Jurkat, Clone E6-1 (cell line): ENCODE measurements around the gene PIWIL4.

Experiments used
- DNase-seq: peaks from one replicate; pipeline ENCODE4 v3.0.0-alpha.2; 2011; ENCODE audit warnings: low read depth, low spot score
- H3K4me3 ChIP-seq: 2 replicates; pipeline ENCODE4 v1.5.1; 2011; ENCODE audit warnings: mild to moderate bottlenecking, low read length, control low read depth, moderate library complexity

Gene PIWIL4

DNA sequence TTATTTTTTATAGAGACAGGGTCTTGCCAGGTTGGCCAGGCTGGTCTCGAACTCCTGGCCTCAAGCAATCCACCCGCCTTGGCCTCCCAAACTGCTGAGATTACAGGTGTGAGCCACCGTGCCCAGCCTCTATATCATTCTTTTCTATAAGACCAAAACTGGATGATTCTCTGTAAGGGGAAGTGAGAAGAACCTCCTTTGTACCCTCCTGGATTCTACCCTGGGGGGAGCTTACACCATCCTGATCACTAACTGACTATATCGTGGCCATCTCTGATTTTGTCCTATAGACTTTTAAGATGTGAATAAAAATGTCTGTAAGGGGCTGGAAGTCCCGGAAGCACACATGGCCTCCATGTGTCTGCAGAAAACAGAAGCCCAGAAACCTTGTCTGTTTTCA is 9.1 kb downstream of the PIWIL4 start:
- DNase-seq, result no peak
- H3K4me3 ChIP-seq, result no peak overlapping the region

DNA sequence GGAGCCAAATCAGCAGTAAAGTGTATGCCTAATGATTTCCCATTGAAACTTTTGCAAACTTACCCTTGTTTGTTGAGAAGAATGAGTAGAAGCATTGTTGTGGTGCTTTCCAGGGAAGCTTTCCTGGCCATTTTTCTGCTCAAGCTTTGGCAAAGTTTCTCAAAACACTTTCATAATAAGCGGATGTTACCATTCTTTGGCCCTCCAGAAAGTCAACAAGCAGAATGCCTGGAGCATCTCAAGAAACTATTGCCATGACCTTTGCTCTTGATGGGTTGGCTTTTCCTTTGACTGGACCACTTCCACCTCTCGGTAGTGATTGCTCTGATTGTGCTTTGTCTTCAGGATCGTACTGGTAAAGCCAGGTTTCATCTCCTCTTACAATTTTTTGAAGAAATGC is 10.7 kb downstream of the PIWIL4 start:
- DNase-seq, result no peak
- no peak overlapping the region for H3K4me3 ChIP-seq

- no peak for DNase-seq
- H3K4me3 ChIP-seq, result no peak overlapping the region
Measured at GRCh38 chr11:94581926-94582325, 14.8 kb downstream of the PIWIL4 start.

GRCh38 chr11:94583213-94583865 is 16.2 kb downstream of the PIWIL4 start:
- no peak overlapping the region for H3K4me3 ChIP-seq
- DNase-seq, result no peak

- DNase-seq, result no peak
- H3K4me3 ChIP-seq, result no peak overlapping the region
Measured at GRCh38 chr11:94583866-94584500, 16.8 kb downstream of the PIWIL4 start.

- DNase-seq, result no peak
- H3K4me3 ChIP-seq, result no peak overlapping the region
Measured at GRCh38 chr11:94584978-94585377, 17.8 kb downstream of the PIWIL4 start.

DNA sequence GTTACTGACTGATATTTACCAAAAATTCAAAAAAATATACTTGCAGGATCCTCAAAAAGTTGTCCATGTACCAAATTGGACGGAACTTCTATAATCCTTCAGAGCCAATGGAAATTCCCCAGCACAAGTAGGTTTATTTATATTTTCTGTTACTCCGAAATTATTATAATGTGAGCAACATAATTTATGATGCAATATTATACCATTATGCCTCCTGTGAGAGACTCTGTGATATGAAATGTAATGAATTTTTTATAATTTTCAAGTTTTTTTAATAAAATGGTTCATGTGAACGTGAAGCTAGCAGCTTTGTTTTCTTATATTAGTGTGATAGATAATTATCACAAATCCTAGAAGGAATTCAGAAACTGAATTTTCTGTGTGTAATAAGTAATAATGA is 18.2 kb downstream of the PIWIL4 start:
- H3K4me3 ChIP-seq, result no peak overlapping the region
- no peak for DNase-seq

DNA sequence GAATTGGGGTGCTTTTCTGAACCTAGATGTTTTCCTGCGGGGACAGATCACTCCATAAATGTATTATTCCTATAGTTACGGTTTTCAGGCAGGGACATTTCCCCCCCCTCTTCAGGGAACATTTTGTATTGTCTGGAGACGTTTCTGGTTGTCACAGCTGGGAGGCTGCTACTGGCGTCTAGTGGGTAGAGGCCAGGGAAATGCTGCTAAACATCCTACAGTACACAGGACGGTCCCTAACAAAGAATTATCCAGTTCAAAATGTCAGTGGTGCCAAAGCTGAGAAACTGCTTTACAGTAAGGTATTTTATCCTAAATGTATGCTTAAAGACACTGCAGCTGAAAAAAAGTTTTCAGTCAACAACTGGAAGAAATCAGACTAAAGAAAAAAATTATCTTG is 19.4 kb downstream of the PIWIL4 start:
- no peak for DNase-seq
- no peak overlapping the region for H3K4me3 ChIP-seq

- H3K4me3 ChIP-seq, result no peak overlapping the region
- DNase-seq, result no peak
Measured at GRCh38 chr11:94586978-94587377, 19.8 kb downstream of the PIWIL4 start.

DNA sequence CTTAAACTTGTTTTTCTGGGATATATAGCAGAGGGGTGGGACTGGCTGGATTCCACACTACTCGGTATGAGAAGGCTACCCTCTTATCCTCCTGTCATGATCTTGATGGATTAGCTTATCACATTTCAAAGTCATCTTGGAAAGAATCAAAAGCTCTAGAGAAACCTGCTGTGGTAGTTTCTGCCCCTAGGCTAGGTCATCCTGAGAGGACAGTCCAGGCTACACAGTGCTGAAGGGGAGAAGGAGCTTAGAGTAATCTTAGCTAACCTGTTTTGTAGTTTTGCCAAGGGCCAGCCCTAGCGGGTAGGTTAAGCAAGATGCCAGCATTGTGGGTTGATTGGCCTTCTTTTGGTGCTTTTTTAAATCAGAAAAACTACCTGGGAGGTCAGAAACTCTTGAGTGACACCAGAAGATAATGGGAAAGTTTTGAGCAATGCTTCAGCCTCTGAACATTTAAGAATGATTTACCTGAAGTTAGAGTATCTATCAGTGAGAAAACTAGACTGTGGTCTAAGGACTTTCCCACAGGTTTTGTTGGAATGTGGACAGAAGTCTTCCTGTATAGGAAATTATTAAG is 21.3 kb downstream of the PIWIL4 start:
- no peak for DNase-seq
- H3K4me3 ChIP-seq, result no peak overlapping the region

DNA sequence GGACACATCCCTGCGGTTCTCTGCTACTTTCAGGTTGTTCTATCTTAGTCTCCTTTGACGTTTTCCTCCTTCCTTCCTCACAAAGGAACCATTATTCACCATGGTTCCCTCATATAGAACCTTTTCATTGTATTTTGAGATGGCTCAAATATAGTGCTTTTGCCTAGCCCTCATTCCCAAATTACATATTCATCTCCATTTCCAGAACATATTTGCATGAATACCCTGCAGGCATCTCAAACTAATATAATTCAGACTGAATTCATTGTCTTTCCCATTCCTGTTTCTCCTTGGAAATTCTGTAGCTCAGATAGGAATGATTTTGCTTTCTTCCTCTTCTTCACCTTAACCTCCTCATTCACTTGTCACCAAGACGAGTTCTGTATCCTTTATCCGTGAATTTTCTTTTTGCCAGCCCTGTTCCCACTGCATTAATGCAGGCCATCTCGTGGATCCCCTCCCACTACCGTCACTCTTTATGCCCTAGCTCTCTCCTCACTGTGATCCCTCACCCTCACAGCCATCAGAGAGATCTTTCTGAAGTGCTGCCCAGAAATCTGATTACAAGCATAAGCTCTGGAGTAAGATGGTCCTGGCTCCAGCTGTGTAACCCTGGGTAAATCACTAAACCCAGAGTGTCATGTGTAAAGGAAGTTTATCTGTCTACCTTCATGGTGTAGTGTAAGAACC is 23.3 kb downstream of the PIWIL4 start:
- DNase-seq, result no peak
- no peak overlapping the region for H3K4me3 ChIP-seq

- no peak for DNase-seq
- H3K4me3 ChIP-seq, result no peak overlapping the region
Measured at GRCh38 chr11:94593030-94593429, 25.9 kb downstream of the PIWIL4 start.

DNA sequence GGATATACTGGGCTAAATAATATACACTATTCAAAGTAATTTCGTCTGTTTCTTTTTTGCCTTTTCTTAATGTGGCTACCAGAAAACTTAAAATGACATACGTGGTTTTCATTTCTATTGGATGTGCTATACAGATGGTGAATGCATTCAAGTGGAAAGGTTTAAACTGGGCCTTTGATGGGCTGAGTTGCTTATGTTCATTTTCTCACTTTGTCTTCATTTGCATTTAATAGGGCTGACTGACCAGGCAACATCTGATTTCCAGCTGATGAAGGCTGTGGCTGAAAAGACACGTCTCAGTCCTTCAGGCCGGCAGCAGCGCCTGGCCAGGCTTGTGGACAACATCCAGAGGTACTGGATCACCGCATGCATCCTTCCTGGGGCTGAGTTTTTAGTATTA is 27.9 kb downstream of the PIWIL4 start:
- no peak for DNase-seq
- no peak overlapping the region for H3K4me3 ChIP-seq

GRCh38 chr11:94597896-94598295 is 30.7 kb downstream of the PIWIL4 start:
- DNase-seq, result no peak

GRCh38 chr11:94599510-94599909 is 32.3 kb downstream of the PIWIL4 start:
- H3K4me3 ChIP-seq, result no peak overlapping the region
- DNase-seq, result no peak

More at GRCh38 chr11:94597896-94598295, 30.7 kb downstream of the PIWIL4 start:
- H3K4me3 ChIP-seq, result no peak overlapping the region

DNA sequence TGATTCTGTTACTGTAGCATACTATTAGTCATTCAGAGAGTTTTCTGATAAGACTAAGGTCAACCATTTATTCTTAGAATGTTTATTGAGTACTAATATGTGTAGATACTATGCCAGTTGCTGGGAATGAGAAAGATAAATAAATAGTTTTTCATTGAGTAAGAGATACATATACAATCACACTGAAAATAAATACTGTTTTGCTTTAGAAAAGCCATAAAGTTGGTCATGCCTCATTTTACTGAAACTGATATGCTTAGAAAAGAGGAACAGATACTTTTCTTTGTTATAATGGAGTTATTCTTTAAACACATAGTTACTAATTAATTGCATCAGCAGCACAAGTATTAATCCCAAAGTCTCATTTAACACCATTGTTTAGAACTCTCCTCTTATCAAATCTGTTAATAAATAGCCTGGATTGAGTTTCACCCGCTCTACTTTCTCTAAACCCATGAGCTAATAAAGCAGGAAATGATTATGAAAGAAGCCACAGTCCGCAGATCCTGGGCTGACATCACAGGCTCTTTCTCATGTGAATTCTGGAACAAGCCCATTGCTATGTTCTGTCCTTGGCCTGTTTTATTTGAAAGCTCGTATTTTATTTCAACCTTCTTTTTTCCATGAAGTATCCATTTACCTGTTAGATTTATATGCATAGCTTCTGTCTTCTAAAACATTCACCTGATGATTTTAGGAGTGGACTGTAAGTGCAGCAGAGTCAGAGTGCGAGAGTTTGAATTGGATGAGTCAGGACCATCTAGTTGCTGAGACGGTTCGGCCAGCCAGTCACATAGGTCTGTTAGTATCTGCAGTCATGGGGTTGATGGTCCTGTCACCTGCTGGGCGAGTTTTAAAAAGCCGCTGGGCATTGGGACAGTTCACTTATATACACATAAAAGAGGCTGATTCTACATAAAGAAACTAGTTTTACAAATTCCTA is 35.5 kb downstream of the PIWIL4 start:
- peak; percentile 6 for DNase-seq
- H3K4me3 ChIP-seq, result no peak overlapping the region

DNA sequence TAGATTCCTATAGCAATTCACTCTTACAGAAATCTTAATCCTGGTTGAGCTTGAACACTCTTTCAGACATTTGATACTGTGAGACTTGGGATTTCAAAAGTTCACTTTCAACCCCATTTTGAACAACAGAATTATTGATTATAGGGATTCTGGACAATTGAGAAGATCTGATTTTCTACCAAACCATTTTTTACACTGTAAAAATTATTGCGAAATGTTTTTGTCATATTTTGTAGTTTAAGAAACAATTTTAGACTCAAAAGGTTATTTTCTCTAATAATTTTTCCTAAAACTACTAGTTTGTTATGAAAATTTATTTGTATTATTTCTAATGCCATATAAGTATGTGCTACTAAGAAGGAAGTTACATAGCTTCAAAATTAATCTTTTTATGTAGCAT is 36.4 kb downstream of the PIWIL4 start:
- H3K4me3 ChIP-seq, result no peak overlapping the region
- no peak for DNase-seq

DNA sequence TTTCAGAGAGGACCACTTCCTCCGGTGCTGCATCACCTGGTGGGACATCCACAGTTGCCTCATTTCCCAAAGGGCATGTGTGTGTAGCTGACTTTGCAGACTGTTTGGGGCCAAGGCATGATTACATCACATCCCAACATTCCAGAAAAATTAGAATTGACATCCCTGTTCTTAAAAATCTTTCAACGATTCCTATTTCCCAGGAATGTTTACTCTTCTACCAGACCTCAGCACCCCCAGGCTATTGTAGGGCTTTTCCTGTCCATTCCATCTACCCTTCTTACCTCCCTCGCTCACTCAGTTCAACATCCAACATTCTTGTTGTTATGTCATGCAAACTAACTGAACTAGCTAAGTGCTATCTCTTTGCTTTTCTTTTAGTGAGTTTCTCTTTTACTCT is 37.3 kb downstream of the PIWIL4 start:
- no peak for DNase-seq
- no peak overlapping the region for H3K4me3 ChIP-seq

GRCh38 chr11:94613120-94613519 is 46.0 kb downstream of the PIWIL4 start:
- no peak overlapping the region for H3K4me3 ChIP-seq
- DNase-seq, result no peak
